Type B pancreatic cell (in vitro differentiated cells): ENCODE results near the gene CRELD2. TPM values are rescaled to one million over a fixed set of nuclear protein-coding genes. Genes with fewer than 3 reads are reported as not detected.

Experiments
- DNase-seq: peaks from one replicate; pipeline ENCODE4 v3.0.0; 2021; ENCODE audit warnings: mixed read lengths; ENCODE audit not compliant: unreplicated experiment; ENCODE audit errors: extremely low spot score
- H3K27ac Mint-ChIP-seq: 2 replicates; pipeline ENCODE4 v1.8.0; 2021; ENCODE audit warnings: mild to moderate bottlenecking, mixed read lengths
- H3K27me3 Mint-ChIP-seq: 2 replicates; pipeline ENCODE4 v1.8.0; 2021; ENCODE audit warnings: mixed read lengths
- H3K36me3 Mint-ChIP-seq: 2 replicates; pipeline ENCODE4 v1.8.0; 2021; ENCODE audit warnings: mixed read lengths
- H3K4me1 Mint-ChIP-seq: one replicate; pipeline ENCODE4 v1.8.0; 2021; ENCODE audit warnings: mixed read lengths; ENCODE audit not compliant: unreplicated experiment
- H3K4me3 Mint-ChIP-seq: 2 replicates; pipeline ENCODE4 v1.8.0; 2021; ENCODE audit warnings: mild to moderate bottlenecking, mixed read lengths
- H3K9me3 Mint-ChIP-seq: 2 replicates; pipeline ENCODE4 v1.8.0; 2021; ENCODE audit warnings: mixed read lengths
- CTCF ChIP-seq: fragments of 200-600 bp; sonication (generic); conservative IDR thresholded peaks from 2 replicates; pipeline ENCODE4 v1.5.0; 2021; ENCODE audit warnings: antibody characterized with exemption, mild to moderate bottlenecking
- total RNA-seq: library from RNA; stranded (reverse); gene quantifications from 2 replicates; pipeline ENCODE4 v1.2.1, GENCODE V29; 2021; ENCODE audit warnings: low replicate concordance

The CRELD2 gene
- total RNA-seq, 1 donor from 2014 or later, result 55.8 TPM

- Mint-ChIP-seq H3K36me3 (no peaks in the 10 kb centered on the region), H3K9me3 (no peaks in the 10 kb centered on the region), H3K27ac (peak overlapping the region; percentile 16), H3K4me3 (no peak overlapping the region), H3K27me3 (no peaks in the 10 kb centered on the region), H3K4me1 (peaks cover 6% of the 10 kb centered on the region)
- TF ChIP-seq CTCF, result no peak
- no peak for DNase-seq
Observed at GRCh38 chr22:49954991-49955580, 36.7 kb downstream of the CRELD2 start.

GRCh38 chr22:49955581-49956417 lies 37.4 kb downstream of the CRELD2 start:
- H3K4me1 Mint-ChIP-seq, result peaks cover 6% of the 10 kb centered on the region
- H3K27ac Mint-ChIP-seq, result peak overlapping the region; percentile 16
- no peaks in the 10 kb centered on the region for H3K36me3 Mint-ChIP-seq
- TF ChIP-seq CTCF, result no peak
- DNase-seq, result no peak
- H3K4me3 Mint-ChIP-seq, result no peak overlapping the region
- no peaks in the 10 kb centered on the region for H3K27me3 Mint-ChIP-seq
- no peaks in the 10 kb centered on the region for H3K9me3 Mint-ChIP-seq

- Mint-ChIP-seq H3K9me3 (no peaks in the 10 kb centered on the region), H3K27ac (no peak overlapping the region), H3K4me1 (peaks cover 6% of the 10 kb centered on the region), H3K27me3 (no peaks in the 10 kb centered on the region), H3K4me3 (no peak overlapping the region), H3K36me3 (no peaks in the 10 kb centered on the region)
- DNase-seq, result no peak
- TF ChIP-seq CTCF, result no peak
Observed at GRCh38 chr22:49956418-49956770, 38.0 kb downstream of the CRELD2 start.

- H3K4me1 Mint-ChIP-seq, result peaks cover 4% of the 10 kb centered on the region
Observed at GRCh38 chr22:49956914-49957825, 38.7 kb downstream of the CRELD2 start.

More at GRCh38 chr22:49956914-49957825, 38.7 kb downstream of the CRELD2 start:
- Mint-ChIP-seq H3K27ac (peak overlapping the region; percentile 80), H3K27me3 (no peaks in the 10 kb centered on the region), H3K9me3 (no peaks in the 10 kb centered on the region), H3K4me3 (no peak overlapping the region), H3K36me3 (no peaks in the 10 kb centered on the region)
- no peak for TF ChIP-seq CTCF
- DNase-seq, result no peak
